K562 (cell line): ENCODE results near the gene GALP. TPM values are rescaled to one million over a fixed set of nuclear protein-coding genes. Genes with fewer than 3 reads are reported as not detected.

Experiments
- ATAC-seq: fragments of 200-7000 bp; cut with Tn5 transposase; 3 replicates; pipeline ENCODE4 v1.9.1; 2020; ENCODE audit warnings: moderate library complexity
- BruUV-seq: library from RNA; stranded (reverse); fragments of 400-500 nt; replicated peaks from 2 replicates; lab custom pipeline; 2021; lab: Mats Ljungman, UMichigan
- CTCF ChIA-PET: fragments of 300-600 bp; formaldehyde crosslinking; extraction: SDS; loops from one replicate; lab custom pipeline; 2021; ENCODE audit warnings: low intra/inter-chr PET ratio; lab: Yijun Ruan, JAX
- POLR2A ChIA-PET: fragments of 300-600, 350-650 bp; sonication (Branson Sonifier 250); formaldehyde crosslinking; extraction: SDS; loops from one replicate; lab custom pipeline; 2021; ENCODE audit warnings: antibody characterized with exemption, inconsistent platforms; lab: Yijun Ruan, JAX
- DNase-seq, 4 experiments: peaks; one replicate each; pipeline versions ENCODE4 v3.0.0 to v3.0.0-alpha.2; 2011 to 2018; ENCODE audit warnings: low spot score in 3 of 4, mixed read lengths in 3 of 4; ENCODE audit errors: extremely low read depth in 1 of 4
- FAIRE-seq: peaks from 2 replicates; lab custom pipeline; 2011; peaks lifted over from hg19 to GRCh38; lab: Jason Lieb, UNC
- H2AFZ ChIP-seq: 2 replicates; pipeline ENCODE4 v1.6.0; 2011; ENCODE audit warnings: low read depth, low read length, control low read depth, inconsistent platforms
- H3K27ac ChIP-seq: fragments of 200-600 bp; 3 replicates; pipeline ENCODE4 v1.8.0; 2011; ENCODE audit warnings: low read depth, mild to moderate bottlenecking, control low read depth, inconsistent platforms, low read length, moderate library complexity, mixed read lengths; ENCODE audit errors: extremely low read depth
- H3K27me3 ChIP-seq, 2 experiments: fragments of 300-600 bp in 1 of 2; 2 replicates in 1 of 2; 3 replicates in 1 of 2; pipeline versions ENCODE4 v1.6.0 to v1.8.0; 2011; ENCODE audit warnings: inconsistent platforms in 2 of 2, low read length in 2 of 2, mild to moderate bottlenecking in 1 of 2, mixed read lengths in 1 of 2, moderate library complexity in 1 of 2; ENCODE audit not compliant: control insufficient read depth in 2 of 2, insufficient read depth in 2 of 2
- H3K36me3 ChIP-seq: fragments of 300-600 bp; 3 replicates; pipeline ENCODE4 v1.8.0; 2011; ENCODE audit warnings: mild to moderate bottlenecking, low read length, inconsistent platforms; ENCODE audit not compliant: control insufficient read depth, insufficient read depth
- H3K4me1 ChIP-seq, 2 experiments: fragments of 200-600 bp in 1 of 2; replicated peaks in 1 of 2; 2 replicates in 1 of 2; 3 replicates in 1 of 2; pipeline versions ENCODE4 v1.5.1 to v1.8.0; 2011; ENCODE audit warnings: inconsistent platforms in 2 of 2, low read length in 2 of 2, mild to moderate bottlenecking in 1 of 2, mixed read lengths in 1 of 2, moderate library complexity in 1 of 2; ENCODE audit not compliant: control insufficient read depth in 2 of 2, insufficient read depth in 2 of 2
- H3K4me2 ChIP-seq: 2 replicates; pipeline ENCODE4 v1.6.1; 2011; ENCODE audit warnings: low read length, control low read depth, inconsistent platforms, mixed read lengths; ENCODE audit not compliant: insufficient read depth
- H3K4me3 ChIP-seq: fragments of 200-600 bp; sonication (generic), shearing (Covaris generic); 2 replicates; pipeline ENCODE4 v1.5.1; 2016; ENCODE audit warnings: control low read depth, inconsistent platforms
- H3K79me2 ChIP-seq: fragments of 200-600 bp; 3 replicates; pipeline ENCODE4 v1.8.0; 2011; ENCODE audit warnings: low read length, inconsistent platforms; ENCODE audit not compliant: control insufficient read depth, insufficient read depth
- H3K9ac ChIP-seq, 2 experiments: 2 replicates each; pipeline versions ENCODE4 v1.6.0 to v1.6.1; 2011; ENCODE audit warnings: low read depth in 2 of 2, low read length in 2 of 2, control low read depth in 1 of 2, inconsistent platforms in 1 of 2, mild to moderate bottlenecking in 1 of 2, mixed read lengths in 1 of 2; ENCODE audit not compliant: insufficient read depth in 1 of 2
- H3K9me1 ChIP-seq: one replicate; pipeline ENCODE4 v1.6.0; 2011; ENCODE audit warnings: inconsistent platforms, mild to moderate bottlenecking, low read length, moderate library complexity; ENCODE audit not compliant: control insufficient read depth, insufficient read depth
- H3K9me3 ChIP-seq: replicated peaks from 2 replicates; pipeline ENCODE4 v1.5.1; 2011; ENCODE audit warnings: low read depth, low read length, inconsistent platforms; ENCODE audit not compliant: control insufficient read depth, insufficient read depth
- H4K20me1 ChIP-seq: replicated peaks from 2 replicates; pipeline ENCODE4 v1.6.1; 2011; ENCODE audit warnings: low read length, inconsistent platforms, mixed read lengths; ENCODE audit not compliant: control insufficient read depth, insufficient read depth
- COPS2 ChIP-seq: fragments of 450-650 bp; conservative IDR thresholded peaks from 2 replicates; pipeline ENCODE4 v1.6.1; 2016; ENCODE audit warnings: mild to moderate bottlenecking, moderate library complexity
- HNRNPLL ChIP-seq: fragments of 200-400 bp; formaldehyde crosslinking; IDR thresholded peaks from 2 replicates; pipeline ENCODE4 v1.6.1; 2017; ENCODE audit warnings: low read length, low read depth, mild to moderate bottlenecking; ENCODE audit not compliant: poor library complexity, severe bottlenecking
- HNRNPUL1 ChIP-seq: fragments of 200-400 bp; formaldehyde crosslinking; IDR thresholded peaks from 2 replicates; pipeline ENCODE4 v1.6.1; 2017; ENCODE audit warnings: low read length
- NRF1 ChIP-seq, 2 experiments: fragments of 450-650 bp; IDR thresholded peaks in 1 of 2; conservative IDR thresholded peaks in 1 of 2; 2 replicates each; pipeline ENCODE4 v1.6.1; 2014; ENCODE audit warnings: mild to moderate bottlenecking in 2 of 2
- RAD21 ChIP-seq, 2 experiments: fragments of 250-450 bp in 1 of 2; fragments of 450-650 bp in 1 of 2; sonication (Bioruptor Pico) in 1 of 2; formaldehyde crosslinking in 1 of 2; IDR thresholded peaks in 1 of 2; conservative IDR thresholded peaks in 1 of 2; 2 replicates each; pipeline versions ENCODE4 v1.4.0 to v1.8.0; 2020 to 2022; ENCODE audit warnings: mild to moderate bottlenecking in 2 of 2, moderate library complexity in 1 of 2
- RAD51 ChIP-seq: fragments of 450-650 bp; IDR thresholded peaks from 2 replicates; pipeline ENCODE4 v1.7.1; 2016; ENCODE audit warnings: low read depth, mild to moderate bottlenecking, borderline replicate concordance
- RBM39 ChIP-seq: fragments of 200-400 bp; formaldehyde crosslinking; optimal IDR thresholded peaks from 2 replicates; pipeline ENCODE3; 2018; ENCODE audit warnings: low read depth, low read length
- WGBS: fragments of 100-300 bp; shearing (Covaris generic); methylation state at CpG from one replicate; pipeline ENCODE4 v1.1.6; 2016; ENCODE audit warnings: low coverage, mixed read lengths; ENCODE audit not compliant: insufficient coverage; ENCODE audit errors: missing lambda C conversion rate; 5-methylcytosine and 5-hydroxymethylcytosine counted together
- in situ Hi-C: fragments of 300-500 bp; cut with MboI; formaldehyde crosslinking; loops from 4 replicates; pipeline ENCODE4 v1.15.0; 2018; ENCODE audit warnings: inconsistent platforms, mixed read lengths
- intact Hi-C: fragments of 100-400 bp; cut with micrococcal nuclease; formaldehyde crosslinking; loops from 2 replicates; pipeline ENCODE4 v1.14.2; 2022
- polyA plus RNA-seq, 8 experiments: library from polyadenylated mRNA; depleted of rRNA in 4 of 8; stranded (reverse) in 5 of 8; unstranded in 3 of 8; fragments of >200 nt; fragmentation: Nextera tagmentation in 2 of 8; fragmentation: Illumina TruSeq in 1 of 8; extraction: Ambion mirVana in 2 of 8; extraction: Trizol in 1 of 8; gene quantifications; 2 replicates each; pipeline versions ENCODE4 v1.2.1 to v1.2.3, GENCODE V29; 2011 to 2014; ENCODE audit warnings: inconsistent platforms in 1 of 8, missing spikeins in 1 of 8
- total RNA-seq, 7 experiments: library from RNA; depleted of rRNA in 6 of 7; stranded (reverse); fragments of >200 nt in 6 of 7; fragmentation: Illumina TruSeq in 2 of 7; extraction: Trizol in 2 of 7; gene quantifications; 2 replicates each; pipeline versions ENCODE4 v1.2.1 to v1.2.3, GENCODE V29; 2011 to 2021; ENCODE audit warnings: low replicate concordance in 1 of 7

Gene GALP
- total and polyA plus RNA-seq, 9 of the 15 experiments (the other 6 are each of a cell fraction or from before 2014, with no cell fraction given): not detected

- DNase-seq (no peak), FAIRE-seq (no peak), ATAC-seq (peak; percentile 61)
- H4K20me1 ChIP-seq: no peaks in the 10 kb centered on the region; the same call in 1 of the 2 replicates
- no peaks in the 10 kb centered on the region for H3K9me1 ChIP-seq
- BruUV-seq: no TSS peak
- H3K9me3 ChIP-seq: no peaks in the 10 kb centered on the region
- intact Hi-C loops (no loop called here), in situ Hi-C loops (no loop called here)
- CTCF ChIA-PET: no interaction called here
- no peak overlapping the region for H3K4me2 ChIP-seq
- 46% methylated on average over 13 of the region's 13 CpGs for WGBS
- no peak overlapping the region for H3K9ac ChIP-seq
- H3K79me2 ChIP-seq: no peaks in the 10 kb centered on the region
- H3K36me3 ChIP-seq: peaks cover 10% of the 10 kb centered on the region; the same call in 2 of the 3 replicates
- H3K27me3 ChIP-seq: no peaks in the 10 kb centered on the region
- H3K4me3 ChIP-seq: no peak overlapping the region
- no peak for TF ChIP-seq HNRNPUL1
- no peak for TF ChIP-seq COPS2
- no peak for TF ChIP-seq RAD51
- TF ChIP-seq HNRNPLL: peak; percentile 71
- no peak for TF ChIP-seq RBM39
- peak in 1 of 2 experiments; percentile 27; a peak in 1 of 4 replicates for TF ChIP-seq NRF1 (conservative IDR thresholded peaks at IDR 0.05 in 1 of 2, IDR thresholded peaks at IDR 0.05 in 1 of 2)
- no peak for TF ChIP-seq RAD21 (CRISPR knock-in tag; conservative IDR thresholded peaks at IDR 0.05 in 1 of 2, IDR thresholded peaks at IDR 0.05 in 1 of 2)
- no peak overlapping the region for H3K27ac ChIP-seq
- H3K4me1 ChIP-seq: peaks cover 5 to 11% of the 10 kb centered on the region in 2 experiments; a peak in 4 of 5 replicates
- no peak overlapping the region for H2AFZ ChIP-seq
- POLR2A ChIA-PET: interaction anchor here (1.2 kb wide), 1 partner anchor 24 kb away, joined by 3 read pairs; no protein-coding TSS in a partner anchor
Observed at GRCh38 chr19:56163097-56163496, 12.7 kb upstream of the GALP start.
